ENCODE data around the gene MINDY2.

GRCh38 chr15:58762285-58762684 is 8.8 kb upstream of the MINDY2 start:
- TF ChIP-seq CBX5 (IDR thresholded peaks at IDR 0.05; ENCODE audit: low read depth): no peak
- no peak for TF ChIP-seq CEBPZ (IDR thresholded peaks at IDR 0.05; ENCODE audit: low read depth, low read length)
- TF ChIP-seq BCL11A (IDR thresholded peaks at IDR 0.05; ENCODE audit: low read depth, low read length): no peak
- TF ChIP-seq CTCF (IDR thresholded peaks at IDR 0.05 in 2 of 3, conservative IDR thresholded peaks at IDR 0.05 in 1 of 3; ENCODE audit: control insufficient read depth in 2 of 3, extremely low read depth in 1 of 3, insufficient read depth in 1 of 3, low read depth in 3 of 3, low read length in 3 of 3): no peak
- TF ChIP-seq EED (IDR thresholded peaks at IDR 0.05; ENCODE audit: low read depth): no peak
- TF ChIP-seq DPF2 (IDR thresholded peaks at IDR 0.05): no peak
- no peak for TF ChIP-seq POLR2AphosphoS5 (IDR thresholded peaks at IDR 0.05; ENCODE audit: low read length)
- no peak for TF ChIP-seq ZBTB4 (CRISPR knock-in tag; IDR thresholded peaks at IDR 0.05)
- TF ChIP-seq POU2F2 (IDR thresholded peaks at IDR 0.05; ENCODE audit: borderline replicate concordance, low read depth, low read length): no peak
- no peak for TF ChIP-seq ZNF24 (IDR thresholded peaks at IDR 0.05)
- no peak for TF ChIP-seq ZZZ3 (IDR thresholded peaks at IDR 0.05; ENCODE audit: control insufficient read depth, insufficient read length, low read depth)
- no peak for TF ChIP-seq NBN (IDR thresholded peaks at IDR 0.05)
- TF ChIP-seq BACH1 (IDR thresholded peaks at IDR 0.05; ENCODE audit: borderline replicate concordance): no peak

Measured in GM12878 (cell line).